ENCODE data around the gene DHH. TPM values are rescaled to one million over a fixed set of nuclear protein-coding genes. Genes with fewer than 3 reads are reported as not detected.

The DHH gene
- not detected in 2 replicates for total RNA-seq

DNA sequence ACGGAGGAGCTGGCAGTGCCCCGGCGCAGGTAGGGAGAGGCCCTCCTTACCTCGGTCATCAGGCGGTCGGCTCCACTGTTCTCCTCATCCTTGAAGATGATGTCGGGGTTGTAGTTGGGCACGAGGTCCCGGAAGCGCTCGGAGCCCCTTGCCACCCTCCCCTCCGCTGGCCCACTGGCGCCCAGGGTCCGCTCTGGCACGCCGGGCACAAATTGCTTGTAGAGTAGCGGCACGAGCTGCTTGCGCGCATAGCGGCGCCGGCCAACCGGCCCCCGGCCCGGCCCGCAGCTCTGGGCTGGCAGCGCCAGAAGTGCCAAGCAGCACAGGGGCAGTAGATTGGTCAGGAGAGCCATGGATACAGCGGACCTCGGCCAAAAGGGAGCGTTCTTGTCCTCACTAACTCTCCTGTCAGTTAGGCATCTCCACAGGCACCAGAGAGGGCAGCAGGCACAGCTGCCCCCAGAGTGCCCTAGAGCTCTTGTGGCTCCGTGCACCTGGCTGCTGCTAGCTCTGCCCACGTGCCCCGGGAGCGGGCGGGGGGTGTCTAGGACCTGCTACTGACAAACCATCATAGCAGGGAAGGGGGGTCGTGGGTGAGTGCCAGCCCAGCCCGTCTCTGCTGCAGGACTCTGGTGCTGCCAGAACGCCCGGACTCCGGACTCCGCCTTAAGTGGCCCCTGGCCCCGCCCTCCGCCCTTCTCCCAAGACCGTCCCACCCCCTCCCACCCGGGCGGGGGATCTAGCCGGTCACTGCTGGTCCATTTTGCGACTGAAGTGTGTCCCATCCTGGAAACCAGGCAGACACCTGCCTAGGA, at the start of gene DHH:
TSS of gene DHH (minus strand) at position 642 of the 815 bp plus-strand sequence. CDS start at position 353, 289 bp downstream.

GRCh38 chr12:49131051-49131893, 36.7 kb upstream of the DHH start, which contains the start of gene TUBA1B:
Gene TUBA1B, minus strand, starts transcription at chr12:49131395. Its CDS starts 95 bp downstream, at chr12:49131300.

GRCh38 chr12:49110464-49111155, 16.0 kb upstream of the DHH start, which contains the start of gene LMBR1L:
Gene LMBR1L, minus strand, starts transcription at chr12:49110847. Its CDS starts 292 bp downstream, at chr12:49110555.

DNA sequence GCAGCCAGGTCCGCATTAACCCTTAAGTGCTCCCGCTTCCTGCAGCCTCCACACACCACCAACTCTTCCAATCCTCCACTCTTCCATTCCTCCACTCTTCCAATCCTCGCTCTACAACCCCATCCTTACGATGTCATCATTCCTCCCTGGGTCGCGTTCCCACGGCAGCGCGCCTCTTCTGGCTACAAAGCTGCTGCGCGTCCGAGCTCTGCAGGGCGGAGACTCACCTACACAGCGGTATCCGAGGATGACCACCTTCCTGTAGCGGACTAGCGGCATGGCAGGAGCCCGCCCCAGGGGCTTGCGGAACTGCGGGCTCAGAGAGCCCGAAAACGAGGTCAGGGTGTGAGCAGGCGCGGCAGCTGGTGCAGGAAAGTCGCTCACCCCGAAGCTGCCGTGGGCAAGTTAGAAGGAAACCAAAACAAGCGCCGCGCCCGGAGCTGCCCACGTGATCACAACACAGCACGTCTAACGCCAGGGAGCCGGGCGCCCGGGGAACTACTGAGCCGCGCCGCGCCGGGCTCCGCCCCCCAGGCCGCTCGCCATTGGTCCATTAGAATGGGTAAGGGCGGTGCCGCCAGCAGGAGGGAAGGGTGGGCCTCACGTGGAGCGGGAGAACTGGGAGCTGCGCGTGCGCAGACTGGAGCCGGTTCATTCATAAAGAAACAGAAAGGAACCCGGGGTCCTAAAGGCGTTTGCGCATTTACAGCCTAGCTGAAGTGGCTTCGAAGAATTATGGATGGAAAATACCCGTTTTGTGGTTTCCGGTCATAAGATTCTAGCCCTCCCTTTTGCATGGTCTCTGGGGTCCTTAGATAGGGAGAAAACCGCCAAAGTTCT, 24.9 kb downstream of the DHH start, which contains the start of gene RHEBL1:
TSS of gene RHEBL1 (minus strand) at position 473 of the 840 bp plus-strand sequence. CDS start at position 279, 194 bp downstream.

DNA sequence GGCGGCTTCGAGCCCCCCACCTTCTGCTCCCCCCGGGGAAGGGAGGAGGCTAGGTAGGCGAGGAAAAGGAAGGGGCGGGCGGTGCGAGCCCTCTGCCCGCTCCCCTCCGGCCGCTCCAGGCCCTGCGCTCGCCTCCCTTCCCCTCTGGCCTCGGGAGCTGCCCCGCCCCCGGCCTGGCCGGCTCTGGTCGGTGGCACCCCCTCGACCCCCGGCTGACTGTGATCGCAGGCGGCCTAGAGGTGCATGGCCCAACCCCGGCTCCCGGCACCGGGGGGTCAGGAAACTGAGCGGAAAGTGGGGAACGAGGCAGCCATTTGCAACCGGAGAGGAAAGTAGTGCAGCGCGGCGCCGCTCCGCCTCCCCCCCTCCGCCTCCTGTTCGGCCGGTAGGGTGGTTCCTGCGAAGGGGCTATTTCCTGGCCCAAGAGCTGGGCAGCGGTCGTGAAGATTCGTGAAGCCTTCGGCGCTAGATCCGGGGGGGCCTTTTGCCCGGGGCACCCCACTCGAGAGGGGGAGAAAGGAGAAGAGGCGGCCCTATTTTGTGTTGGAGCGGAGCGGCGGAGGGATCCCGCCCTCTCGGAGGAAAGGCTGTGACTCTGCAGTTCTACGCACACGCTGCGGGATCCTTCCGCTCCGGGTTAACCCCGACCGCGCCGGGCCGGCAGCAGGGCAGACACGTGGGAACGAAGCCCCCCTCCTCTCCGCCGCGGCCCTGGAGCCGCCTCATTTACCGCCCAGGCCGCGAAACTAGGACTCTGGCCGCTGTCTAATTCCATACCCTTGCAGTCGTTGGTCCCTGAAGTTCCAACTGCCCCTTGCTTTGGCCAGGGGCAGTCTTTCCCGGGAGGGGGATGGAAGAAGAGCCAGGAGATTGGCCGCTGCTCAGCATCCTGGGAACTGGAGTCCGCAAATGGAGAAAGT, 34.1 kb downstream of the DHH start, which contains the start of gene KMT2D:
TSS of gene KMT2D (minus strand) at position 558 of the 920 bp plus-strand sequence. CDS start 5,470 bp downstream, outside the sequence.

Other genes with a start within 250 kb of the DHH start
- gene DDX23, start 242.6 kb downstream of the DHH start, total RNA-seq = 56.5 and 56.8 TPM in 2 replicates
- gene RND1, start 228.9 kb downstream of the DHH start, total RNA-seq = 0.29 TPM in 1 of 2 replicates, not detected in the other
- gene FKBP11, start 169.3 kb downstream of the DHH start, total RNA-seq = 70.1 and 72.3 TPM in 2 replicates
- gene ARF3, start 137.3 kb downstream of the DHH start, total RNA-seq = 88.1 and 98.3 TPM in 2 replicates
- not detected in 2 replicates for gene WNT10B, start 123.1 kb downstream of the DHH start, total RNA-seq
- not detected in 2 replicates for gene WNT1, start 116.5 kb downstream of the DHH start, total RNA-seq
- gene DDN, start 95.4 kb downstream of the DHH start, total RNA-seq = not detected in 2 replicates
- 114 TPM in 2 replicates for gene PRKAG1, start 76.0 kb downstream of the DHH start, total RNA-seq
- gene KMT2D, start 34.0 kb downstream of the DHH start, total RNA-seq = 15.9 and 23.6 TPM in 2 replicates
- 0.58 and 3.4 TPM in 2 replicates for gene RHEBL1, start 24.8 kb downstream of the DHH start, total RNA-seq
- 60.3 and 97.7 TPM in 2 replicates for gene LMBR1L, start 16.0 kb upstream of the DHH start, total RNA-seq
- gene TUBA1B, start 36.6 kb upstream of the DHH start, total RNA-seq = 4,951 and 5,972 TPM in 2 replicates
- 1,622 and 1,849 TPM in 2 replicates for gene TUBA1A, start 94.3 kb upstream of the DHH start, total RNA-seq
- gene TUBA1C, start 170.3 kb upstream of the DHH start, total RNA-seq = 1,437 and 1,599 TPM in 2 replicates
- gene PRPH, start 200.3 kb upstream of the DHH start, total RNA-seq = not detected in 2 replicates
- gene TROAP, start 228.5 kb upstream of the DHH start, total RNA-seq = 24.2 and 25.2 TPM in 2 replicates
- 0.58 and 0.89 TPM in 2 replicates for gene C1QL4, start 242.4 kb upstream of the DHH start, total RNA-seq